ENCODE measurements around the gene CFHR5.
"Not testable (repeated sequence)": the region's sequence is repeated elsewhere in the genome, so short reads cannot be mapped to it uniquely, and the experiment has no call there.

DNA sequence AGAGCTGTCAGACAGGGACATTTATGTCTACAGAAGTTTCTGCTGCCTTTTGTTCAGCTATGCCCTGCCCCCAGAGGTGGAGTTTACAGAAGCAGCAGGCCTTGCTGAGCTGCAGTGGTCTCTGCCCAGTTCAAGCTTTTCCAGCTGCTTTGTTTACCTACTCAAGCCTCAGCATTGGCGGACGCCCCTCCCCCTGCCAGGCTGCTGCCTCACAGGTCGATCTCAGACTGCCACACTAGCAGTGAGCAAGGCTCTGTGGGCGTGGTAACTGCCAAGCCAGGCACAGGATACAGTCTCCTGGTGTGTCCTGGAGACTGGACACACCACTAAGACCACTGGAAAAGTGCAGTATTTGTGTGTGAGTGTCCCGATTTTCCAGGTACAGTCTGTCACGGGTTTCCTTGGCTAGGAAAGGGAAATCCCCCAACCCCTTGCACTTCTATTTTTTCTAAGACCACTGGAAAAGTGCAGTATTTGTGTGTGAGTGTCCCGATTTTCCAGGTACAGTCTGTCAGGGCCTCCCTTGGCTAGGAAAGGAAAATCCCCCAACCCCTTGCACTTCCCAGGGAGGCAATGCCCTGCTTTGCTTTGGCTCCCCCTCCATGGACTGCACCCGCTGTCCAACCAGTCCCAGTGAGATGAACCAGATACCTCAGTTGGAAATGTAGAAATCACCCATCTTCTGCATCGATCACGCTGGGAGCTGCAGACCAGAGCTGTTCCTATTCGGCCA, 14.7 kb downstream of the CFHR5 start:
- not testable (repeated sequence) for TF ChIP-seq POLR2A, EP300, POLR2AphosphoS5 (IDR thresholded peaks at IDR 0.05)
- TF ChIP-seq, protein P1, sequence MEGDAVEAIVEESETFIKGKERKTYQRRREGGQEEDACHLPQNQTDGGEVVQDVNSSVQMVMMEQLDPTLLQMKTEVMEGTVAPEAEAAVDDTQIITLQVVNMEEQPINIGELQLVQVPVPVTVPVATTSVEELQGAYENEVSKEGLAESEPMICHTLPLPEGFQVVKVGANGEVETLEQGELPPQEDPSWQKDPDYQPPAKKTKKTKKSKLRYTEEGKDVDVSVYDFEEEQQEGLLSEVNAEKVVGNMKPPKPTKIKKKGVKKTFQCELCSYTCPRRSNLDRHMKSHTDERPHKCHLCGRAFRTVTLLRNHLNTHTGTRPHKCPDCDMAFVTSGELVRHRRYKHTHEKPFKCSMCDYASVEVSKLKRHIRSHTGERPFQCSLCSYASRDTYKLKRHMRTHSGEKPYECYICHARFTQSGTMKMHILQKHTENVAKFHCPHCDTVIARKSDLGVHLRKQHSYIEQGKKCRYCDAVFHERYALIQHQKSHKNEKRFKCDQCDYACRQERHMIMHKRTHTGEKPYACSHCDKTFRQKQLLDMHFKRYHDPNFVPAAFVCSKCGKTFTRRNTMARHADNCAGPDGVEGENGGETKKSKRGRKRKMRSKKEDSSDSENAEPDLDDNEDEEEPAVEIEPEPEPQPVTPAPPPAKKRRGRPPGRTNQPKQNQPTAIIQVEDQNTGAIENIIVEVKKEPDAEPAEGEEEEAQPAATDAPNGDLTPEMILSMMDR (IDR thresholded peaks at IDR 0.05) = not testable (repeated sequence)

All from suprapubic skin (tissue), 4 donors.